PC-9 (cell line): ENCODE measurements around the gene WSCD1. TPM values are rescaled to one million over a fixed set of nuclear protein-coding genes. Genes with fewer than 3 reads are reported as not detected.

ENCODE experiments used
- BruUV-seq: library from RNA; stranded (reverse); fragments of 400-500 nt; replicated peaks from 2 replicates; lab custom pipeline; 2021; lab: Mats Ljungman, UMichigan
- CTCF ChIA-PET: fragments of 300-600 bp; sonication (Branson Sonifier 250); formaldehyde crosslinking; loops from one replicate; lab custom pipeline; 2022; ENCODE audit warnings: antibody characterized with exemption; lab: Charles Lee
- POLR2A ChIA-PET: fragments of 300-600 bp; sonication (Branson Sonifier 250); formaldehyde crosslinking; loops from one replicate; lab custom pipeline; 2022; ENCODE audit warnings: antibody characterized with exemption; ENCODE audit not compliant: unreplicated experiment; lab: Charles Lee
- DNase-seq, 2 experiments: peaks; one replicate each; pipeline versions ENCODE4 v3.0.0 to v3.0.0-alpha.2; 2015 to 2022; ENCODE audit warnings: mixed read lengths in 1 of 2
- H2AFZ ChIP-seq: fragments of 200-600 bp; sonication (generic); 2 replicates; pipeline ENCODE4 v1.8.1; 2017; ENCODE audit warnings: antibody characterized with exemption
- H3F3A ChIP-seq: fragments of 200-600 bp; sonication (generic); 2 replicates; pipeline ENCODE4 v1.8.1; 2017; ENCODE audit warnings: antibody characterized with exemption, mild to moderate bottlenecking, low read depth; ENCODE audit not compliant: insufficient read depth
- H3K27ac ChIP-seq: fragments of 200-600 bp; sonication (generic); 2 replicates; pipeline ENCODE4 v1.6.1; 2016; ENCODE audit warnings: mixed run types
- H3K27me3 ChIP-seq: fragments of 200-600 bp; sonication (generic); 2 replicates; pipeline ENCODE4 v1.6.1; 2016; ENCODE audit warnings: low read depth, mixed run types; ENCODE audit not compliant: insufficient read depth
- H3K36me3 ChIP-seq: fragments of 200-600 bp; sonication (generic); 2 replicates; pipeline ENCODE4 v1.6.1; 2016; ENCODE audit warnings: low read depth, mixed run types
- H3K4me1 ChIP-seq: fragments of 200-600 bp; sonication (generic); replicated peaks from 2 replicates; pipeline ENCODE4 v1.6.1; 2016; ENCODE audit warnings: mixed run types; ENCODE audit not compliant: insufficient read depth
- H3K4me2 ChIP-seq: fragments of 200-600 bp; sonication (generic); 2 replicates; pipeline ENCODE4 v1.6.1; 2017; ENCODE audit warnings: mixed run types
- H3K4me3 ChIP-seq: fragments of 200-600 bp; sonication (generic); 2 replicates; pipeline ENCODE4 v1.6.1; 2016; ENCODE audit warnings: mixed run types
- H3K79me2 ChIP-seq: fragments of 200-600 bp; sonication (generic); 2 replicates; pipeline ENCODE4 v1.6.1; 2017; ENCODE audit warnings: low read depth, mixed run types
- H3K9me2 ChIP-seq: fragments of 200-600 bp; sonication (generic); 2 replicates; pipeline ENCODE4 v1.8.1; 2017; ENCODE audit warnings: mild to moderate bottlenecking; ENCODE audit not compliant: insufficient read depth
- H3K9me3 ChIP-seq: fragments of 200-600 bp; sonication (generic); 2 replicates; pipeline ENCODE4 v1.8.1; 2016; ENCODE audit warnings: low read depth; ENCODE audit not compliant: insufficient read depth
- H4K20me1 ChIP-seq: fragments of 200-600 bp; sonication (generic); 2 replicates; pipeline ENCODE4 v1.8.1; 2017; ENCODE audit not compliant: insufficient read depth
- CTCF ChIP-seq: fragments of 200-600 bp; sonication (generic); conservative IDR thresholded peaks from 2 replicates; pipeline ENCODE4 v1.6.1; 2017; ENCODE audit warnings: mixed run types, antibody characterized with exemption, mild to moderate bottlenecking, moderate library complexity
- EZH2 ChIP-seq: fragments of 200-600 bp; sonication (generic); IDR thresholded peaks from 2 replicates; pipeline ENCODE4 v1.8.0; 2017; ENCODE audit warnings: antibody characterized with exemption, low read depth
- intact Hi-C: fragments of 100-400 bp; cut with micrococcal nuclease; formaldehyde crosslinking; loops from one replicate; pipeline ENCODE4 v1.10.0; 2022; ENCODE audit not compliant: unreplicated experiment
- total RNA-seq: library from RNA; stranded (reverse); gene quantifications from 2 replicates; pipeline ENCODE4 v1.2.3, GENCODE V29; 2021

WSCD1 gene
- total RNA-seq, 1 experiment from 2014 or later = not detected

- no peaks in the 10 kb centered on the region for H3K9me3 ChIP-seq
- TF ChIP-seq EZH2 (no peak), CTCF (no peak)
- POLR2A ChIA-PET = no interaction called here
- H3K36me3 ChIP-seq = no peaks in the 10 kb centered on the region
- no peak for DNase-seq
- H2AFZ ChIP-seq = no peak overlapping the region
- H3K9me2 ChIP-seq = no peaks in the 10 kb centered on the region
- no peak overlapping the region for H3K4me3 ChIP-seq
- H3F3A ChIP-seq = no peaks in the 10 kb centered on the region
- H3K4me1 ChIP-seq = no peaks in the 10 kb centered on the region
- H3K27ac ChIP-seq = no peak overlapping the region
- intact Hi-C loops = no loop called here
- peaks cover 97% of the 10 kb centered on the region for H3K27me3 ChIP-seq
- H3K4me2 ChIP-seq = no peak overlapping the region
- H3K79me2 ChIP-seq = no peaks in the 10 kb centered on the region
- H4K20me1 ChIP-seq = no peaks in the 10 kb centered on the region
- no TSS peak for BruUV-seq
- CTCF ChIA-PET = no interaction called here
These were observed 93.6 kb downstream of the WSCD1 start for GRCh38 chr17:6163612-6164333.

- no peak overlapping the region for H3K4me3 ChIP-seq
- H3K79me2 ChIP-seq = no peaks in the 10 kb centered on the region
- ChIA-PET POLR2A (no interaction called here), CTCF (no interaction called here)
- no peaks in the 10 kb centered on the region for H3F3A ChIP-seq
- intact Hi-C loops = no loop called here
- peaks cover 97% of the 10 kb centered on the region for H3K27me3 ChIP-seq
- no peaks in the 10 kb centered on the region for H3K9me2 ChIP-seq
- H3K4me1 ChIP-seq = no peaks in the 10 kb centered on the region
- no peaks in the 10 kb centered on the region for H3K36me3 ChIP-seq
- no peak overlapping the region for H3K4me2 ChIP-seq
- no peaks in the 10 kb centered on the region for H3K9me3 ChIP-seq
- TF ChIP-seq EZH2 (no peak), CTCF (no peak)
- no TSS peak for BruUV-seq
- H3K27ac ChIP-seq = no peak overlapping the region
- no peak overlapping the region for H2AFZ ChIP-seq
- DNase-seq = no peak
- H4K20me1 ChIP-seq = no peaks in the 10 kb centered on the region
These were observed 94.8 kb downstream of the WSCD1 start for GRCh38 chr17:6164996-6165395.

GRCh38 chr17:6165806-6166205, 95.6 kb downstream of the WSCD1 start:
- Histone ChIP-seq H4K20me1 (no peaks in the 10 kb centered on the region), H3K27me3 (peaks cover 97% of the 10 kb centered on the region), H2AFZ (no peak overlapping the region), H3K4me1 (no peaks in the 10 kb centered on the region), H3K4me2 (no peak overlapping the region), H3K36me3 (no peaks in the 10 kb centered on the region), H3K4me3 (no peak overlapping the region), H3F3A (no peaks in the 10 kb centered on the region), H3K79me2 (no peaks in the 10 kb centered on the region), H3K9me2 (no peaks in the 10 kb centered on the region), H3K9me3 (no peaks in the 10 kb centered on the region), H3K27ac (no peak overlapping the region)
- BruUV-seq = no TSS peak
- intact Hi-C loops = no loop called here
- TF ChIP-seq CTCF = no peak
- ChIA-PET CTCF (no interaction called here), POLR2A (no interaction called here)
- DNase-seq = no peak
